Measurements from ENCODE around the gene HIVEP3.

GRCh38 chr1:41566969-41567368, 351.8 kb downstream of the HIVEP3 start:
- TF ChIP-seq, protein P1, sequence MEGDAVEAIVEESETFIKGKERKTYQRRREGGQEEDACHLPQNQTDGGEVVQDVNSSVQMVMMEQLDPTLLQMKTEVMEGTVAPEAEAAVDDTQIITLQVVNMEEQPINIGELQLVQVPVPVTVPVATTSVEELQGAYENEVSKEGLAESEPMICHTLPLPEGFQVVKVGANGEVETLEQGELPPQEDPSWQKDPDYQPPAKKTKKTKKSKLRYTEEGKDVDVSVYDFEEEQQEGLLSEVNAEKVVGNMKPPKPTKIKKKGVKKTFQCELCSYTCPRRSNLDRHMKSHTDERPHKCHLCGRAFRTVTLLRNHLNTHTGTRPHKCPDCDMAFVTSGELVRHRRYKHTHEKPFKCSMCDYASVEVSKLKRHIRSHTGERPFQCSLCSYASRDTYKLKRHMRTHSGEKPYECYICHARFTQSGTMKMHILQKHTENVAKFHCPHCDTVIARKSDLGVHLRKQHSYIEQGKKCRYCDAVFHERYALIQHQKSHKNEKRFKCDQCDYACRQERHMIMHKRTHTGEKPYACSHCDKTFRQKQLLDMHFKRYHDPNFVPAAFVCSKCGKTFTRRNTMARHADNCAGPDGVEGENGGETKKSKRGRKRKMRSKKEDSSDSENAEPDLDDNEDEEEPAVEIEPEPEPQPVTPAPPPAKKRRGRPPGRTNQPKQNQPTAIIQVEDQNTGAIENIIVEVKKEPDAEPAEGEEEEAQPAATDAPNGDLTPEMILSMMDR (IDR thresholded peaks at IDR 0.05): no peak
- TF ChIP-seq POLR2A (IDR thresholded peaks at IDR 0.05): no peak

Data from right lobe of liver (tissue), 4 donors.